GM19463 (cell line): Measurements from ENCODE around the gene FBXW4.
A peak's percentile ranks its signal among the peaks of the same experiment; 100 is the strongest.

Experiments
- ATAC-seq: cut with Tn5 transposase; IDR thresholded peaks from one replicate; pipeline ENCODE4 v1.9.1; 2021; ENCODE audit warnings: mild to moderate bottlenecking, moderate library complexity; ENCODE audit not compliant: unreplicated experiment

FBXW4 gene

DNA sequence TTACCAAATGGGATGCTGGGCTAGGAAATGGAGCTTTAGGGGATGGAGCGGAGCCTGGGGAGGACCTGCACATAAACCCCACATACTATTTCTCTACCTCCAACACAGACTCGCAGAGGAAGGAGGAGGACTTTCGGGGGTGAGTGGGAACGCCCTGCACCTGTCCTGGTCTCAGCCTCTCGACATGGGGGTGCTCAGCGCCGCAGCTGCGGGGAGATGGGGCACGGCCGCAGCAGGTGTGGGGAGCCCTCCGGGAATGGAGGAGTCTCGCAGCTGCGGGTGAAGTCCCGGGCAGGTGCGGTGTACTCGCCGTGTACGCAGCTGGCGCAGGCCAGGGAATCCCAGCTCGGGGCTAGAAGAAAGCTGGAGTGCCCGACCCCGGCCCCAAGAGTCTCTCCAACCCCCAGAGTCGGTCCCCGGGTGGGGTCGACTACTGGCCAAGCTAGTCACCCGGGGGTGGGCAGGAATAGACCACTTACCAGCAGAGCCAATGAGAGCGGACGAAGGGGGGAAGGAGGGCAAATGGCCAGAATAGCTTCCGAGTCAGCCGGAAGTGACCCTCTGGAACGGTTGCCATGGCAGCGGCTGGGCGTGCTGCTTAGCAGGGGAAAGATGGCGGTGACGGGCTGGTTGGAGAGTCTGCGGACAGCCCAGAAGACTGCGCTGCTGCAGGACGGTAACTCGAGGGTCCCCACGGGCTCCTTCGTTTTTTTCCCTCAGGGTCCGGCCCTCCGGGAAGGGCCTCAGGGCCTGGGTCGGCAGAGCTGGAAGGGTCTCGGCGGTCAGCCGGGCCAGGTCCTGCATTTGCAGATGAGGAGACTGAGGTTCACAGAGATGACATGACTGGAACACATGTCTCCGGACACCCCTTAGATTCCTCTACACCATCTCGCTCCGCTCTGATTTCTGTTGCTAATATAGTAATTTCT lies 107.0 kb downstream of the FBXW4 start, which contains the start of the genes DPCD and POLL:
Gene DPCD (plus strand): TSS at position 597 of the 929 bp plus-strand sequence. CDS start 16 bp downstream, at position 613.
Gene POLL (minus strand): TSS at position 533 of the 929 bp plus-strand sequence. CDS start 897 bp downstream, outside the sequence.
- ATAC-seq = peak; percentile 96

DNA sequence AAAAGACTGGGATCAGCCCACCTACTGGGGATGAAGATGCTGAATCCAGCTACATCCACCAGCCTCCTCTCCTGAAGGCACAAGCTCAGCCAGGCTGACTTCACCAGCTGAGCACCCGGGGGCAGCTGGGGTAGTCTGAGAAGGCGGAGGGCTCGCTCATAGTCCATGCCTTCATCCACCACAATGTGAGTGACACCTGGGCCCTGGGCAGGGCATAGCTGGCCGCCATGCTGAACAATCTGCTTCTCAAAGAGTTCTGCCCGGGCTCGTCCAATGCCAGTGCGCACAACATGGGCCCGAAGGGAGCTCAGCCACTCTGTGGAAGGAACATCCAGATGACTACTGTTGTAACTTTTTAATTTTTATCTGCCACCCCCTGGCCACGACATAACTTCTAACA lies 109.1 kb downstream of the FBXW4 start:
- no peak for ATAC-seq

DNA sequence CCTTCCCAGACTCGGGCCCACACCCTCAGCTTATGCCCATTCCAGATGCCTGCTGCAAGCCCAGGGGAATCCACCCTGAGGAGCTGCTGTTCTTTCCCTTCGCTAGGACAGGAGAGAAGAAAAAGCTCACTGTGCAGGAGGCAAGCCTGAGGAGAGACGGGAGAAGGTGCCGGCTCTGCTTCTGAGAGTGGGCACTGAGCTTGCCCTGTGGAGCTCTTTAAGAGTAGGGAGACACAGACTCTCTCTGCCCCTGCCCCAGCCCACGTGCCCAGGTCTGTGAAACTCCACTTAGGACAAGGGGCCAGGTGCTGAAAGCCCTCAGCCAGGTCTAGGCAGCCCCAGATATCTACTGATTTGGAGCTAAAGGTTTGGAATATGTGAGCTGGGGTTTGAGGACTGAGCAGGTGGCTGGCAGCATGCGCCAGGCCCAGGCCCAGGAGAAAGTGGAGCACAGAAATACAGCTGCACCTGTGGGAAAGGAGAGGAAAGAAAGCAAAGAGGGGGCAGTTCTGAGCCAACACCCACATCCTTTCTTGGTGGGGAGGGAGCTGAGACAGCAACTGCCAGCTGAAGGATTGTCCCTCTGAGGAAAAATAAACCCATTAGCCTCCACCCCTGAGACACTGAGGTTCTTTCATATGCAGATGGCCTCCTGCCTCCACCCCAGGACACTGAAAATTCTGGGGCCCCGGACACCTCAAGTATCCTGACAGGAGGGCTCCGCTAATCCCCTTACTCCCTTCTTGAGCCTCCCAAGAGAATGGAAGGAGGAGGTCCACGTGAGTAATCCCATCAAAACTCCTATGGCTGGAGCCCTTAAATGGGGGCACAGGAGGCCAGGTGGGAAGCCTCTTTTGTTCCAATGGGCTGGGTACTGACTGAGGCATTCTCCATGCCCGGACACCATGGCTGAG lies 114.2 kb downstream of the FBXW4 start:
- ATAC-seq = no peak

DNA sequence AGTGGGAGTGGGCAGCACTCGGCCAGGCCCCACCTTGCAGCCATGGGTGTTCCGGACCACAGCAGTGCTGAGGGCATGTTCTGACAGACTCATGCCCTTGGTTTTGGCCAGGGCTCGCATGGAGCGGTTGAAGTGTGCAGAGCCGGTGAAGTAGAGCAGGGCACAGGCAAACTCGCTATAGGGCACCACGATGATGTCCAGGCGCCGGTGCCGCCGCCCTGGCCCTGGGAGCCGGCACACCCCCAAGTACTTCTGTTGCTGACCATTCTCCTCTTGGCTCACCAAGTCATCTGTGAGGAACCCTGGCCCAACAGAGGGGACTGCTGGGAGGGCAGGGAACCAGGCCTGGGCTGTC lies 115.5 kb downstream of the FBXW4 start:
- ATAC-seq = no peak

DNA sequence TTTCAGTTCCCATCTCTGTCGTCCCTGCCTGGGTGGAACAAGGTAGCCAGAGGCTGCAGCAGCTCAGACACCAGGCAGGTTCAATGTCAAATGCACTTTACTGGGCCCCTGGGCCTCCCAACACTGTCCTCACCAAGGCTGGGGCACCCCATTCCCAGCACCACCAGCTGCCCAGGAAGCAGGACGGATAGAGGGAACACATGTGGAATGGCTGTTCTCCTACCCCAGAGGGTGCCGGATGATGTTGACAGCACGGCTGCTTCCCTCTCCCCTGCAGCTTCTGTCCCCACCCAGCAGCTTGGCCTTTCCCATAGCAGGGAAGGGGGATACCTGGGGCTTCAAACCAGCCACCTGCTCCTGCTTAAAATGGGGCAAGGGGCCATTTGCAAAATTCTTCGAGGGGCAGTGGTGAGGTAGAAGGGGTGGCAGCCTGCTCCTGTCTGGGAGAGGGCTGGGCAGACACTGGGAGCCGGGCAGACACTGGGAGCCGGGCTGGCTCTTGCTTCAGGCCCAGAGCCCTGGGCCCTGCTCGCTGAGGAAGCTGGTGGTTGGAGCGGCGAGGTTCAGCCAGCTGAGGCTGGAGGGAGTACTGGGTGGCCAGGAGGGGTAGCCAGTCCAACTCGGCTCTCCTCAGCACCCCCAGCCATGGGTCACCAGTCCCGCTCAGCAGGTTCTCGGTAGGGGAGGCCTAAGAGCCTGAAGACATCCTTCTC lies 116.0 kb downstream of the FBXW4 start:
- no peak for ATAC-seq

DNA sequence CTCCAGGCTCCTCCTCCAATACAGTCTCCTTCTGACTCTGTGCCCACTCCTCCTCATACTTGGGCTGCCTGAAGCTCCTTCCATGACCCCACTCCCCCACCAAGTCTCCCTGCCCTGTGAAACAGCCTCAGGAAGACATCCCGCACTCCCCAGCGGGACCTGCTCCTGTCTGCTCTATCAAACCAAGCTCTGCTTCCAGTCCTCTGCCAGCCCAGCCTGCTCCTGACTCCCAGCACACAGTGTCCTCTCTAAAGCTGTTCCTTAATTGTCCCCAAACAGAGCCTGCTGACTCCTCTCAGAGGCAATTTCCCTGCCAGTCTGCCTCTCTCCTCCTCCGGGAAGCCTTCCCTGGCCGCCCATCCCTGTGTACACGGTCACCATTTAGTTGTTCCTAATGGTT lies 116.8 kb downstream of the FBXW4 start:
- ATAC-seq = no peak

DNA sequence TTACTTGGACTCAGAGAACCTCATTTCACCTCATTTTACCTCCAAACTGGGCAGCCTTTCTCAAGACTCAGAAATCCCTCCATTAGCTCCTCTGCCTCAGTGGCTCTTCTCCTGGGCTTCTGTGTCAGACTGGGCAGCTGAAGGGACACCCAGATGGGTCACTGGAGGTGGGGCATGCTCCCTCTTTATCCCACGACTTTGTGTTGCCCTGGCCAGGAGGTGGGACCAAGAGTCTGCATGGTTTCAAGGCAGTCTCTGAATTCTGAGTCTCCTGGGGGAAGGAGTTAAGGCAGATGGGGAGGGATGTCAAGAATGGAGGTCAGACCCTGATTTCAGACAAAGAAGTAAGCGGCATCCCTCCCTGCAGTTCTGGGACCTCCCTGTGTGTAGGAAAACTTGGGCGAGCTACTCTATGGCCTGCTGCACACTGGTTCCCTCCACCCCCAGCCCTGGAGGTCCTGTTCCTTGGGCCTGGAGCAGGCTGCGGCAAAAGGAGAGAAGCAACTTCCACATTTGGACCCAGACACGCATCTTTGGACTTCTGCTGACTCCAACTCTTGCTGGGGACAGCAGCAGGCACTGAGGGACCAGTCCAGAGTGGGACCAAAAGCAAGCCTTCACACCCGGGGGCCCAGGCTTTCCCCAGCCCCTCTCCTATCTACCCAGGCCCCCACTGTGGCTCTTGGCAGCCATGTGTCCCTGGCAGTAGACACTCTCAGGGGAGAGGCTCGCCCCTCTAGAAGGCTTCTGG lies 117.7 kb downstream of the FBXW4 start:
- ATAC-seq = no peak

DNA sequence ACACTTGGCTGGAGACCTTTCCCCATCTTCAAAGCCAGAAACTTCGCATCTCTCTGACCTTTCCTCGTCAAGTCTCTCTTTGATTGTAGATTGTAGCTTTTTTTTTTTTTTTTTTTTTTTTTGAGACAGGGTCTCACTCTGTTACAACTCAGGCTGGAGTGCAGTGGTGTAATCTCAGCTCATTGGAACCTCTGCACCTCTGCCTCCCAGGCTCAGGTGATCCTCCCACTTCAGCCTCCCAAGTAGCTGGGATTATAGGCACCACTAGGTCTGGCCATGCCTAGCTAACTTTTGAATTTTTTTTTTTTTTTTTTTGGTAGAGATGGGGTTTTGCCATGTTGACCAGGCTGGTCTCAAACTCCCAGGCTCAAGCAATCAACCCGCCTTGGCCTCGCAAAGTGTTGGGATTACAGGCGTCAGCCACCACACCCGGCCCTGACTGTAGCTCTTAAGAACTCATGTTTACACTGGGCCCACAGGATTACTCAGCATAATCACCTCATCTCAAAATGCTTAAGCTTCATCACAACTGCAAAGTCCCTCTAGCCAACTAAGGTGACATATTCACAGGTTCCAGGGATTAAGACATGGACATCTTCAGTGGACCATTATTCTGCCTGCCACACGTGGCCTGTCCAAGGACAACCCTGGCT lies 118.6 kb downstream of the FBXW4 start:
- ATAC-seq = no peak

DNA sequence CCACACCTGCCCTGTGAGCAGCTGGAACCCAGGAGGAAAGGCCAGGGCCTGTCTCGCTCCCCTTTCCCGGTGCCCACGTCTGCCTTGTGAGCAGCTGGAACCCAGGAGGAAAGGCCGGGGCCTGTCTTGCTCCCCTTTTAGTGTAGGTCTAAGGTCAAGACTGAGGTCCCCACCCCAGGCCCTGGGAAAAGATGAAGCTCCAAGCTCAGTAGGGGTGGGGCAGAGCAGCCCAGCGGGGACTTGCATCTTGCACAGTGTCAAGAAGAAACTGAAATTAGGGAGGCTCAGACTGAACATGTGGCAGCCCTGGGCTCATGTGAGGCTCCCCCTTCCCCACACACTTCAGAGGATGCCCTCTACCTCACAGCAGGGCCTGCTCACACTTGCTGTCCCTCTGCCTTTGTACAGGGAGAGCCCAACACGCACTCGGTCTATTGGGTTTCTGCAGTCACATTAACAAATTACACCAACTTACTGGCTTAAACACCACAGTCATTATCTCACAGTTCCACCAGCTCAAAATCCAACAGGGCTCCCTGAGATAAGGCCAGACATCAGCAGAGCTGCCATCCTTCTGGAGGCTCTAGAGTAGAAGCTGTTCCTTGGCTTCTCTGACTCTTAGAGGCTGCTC lies 119.3 kb downstream of the FBXW4 start:
- ATAC-seq = no peak

DNA sequence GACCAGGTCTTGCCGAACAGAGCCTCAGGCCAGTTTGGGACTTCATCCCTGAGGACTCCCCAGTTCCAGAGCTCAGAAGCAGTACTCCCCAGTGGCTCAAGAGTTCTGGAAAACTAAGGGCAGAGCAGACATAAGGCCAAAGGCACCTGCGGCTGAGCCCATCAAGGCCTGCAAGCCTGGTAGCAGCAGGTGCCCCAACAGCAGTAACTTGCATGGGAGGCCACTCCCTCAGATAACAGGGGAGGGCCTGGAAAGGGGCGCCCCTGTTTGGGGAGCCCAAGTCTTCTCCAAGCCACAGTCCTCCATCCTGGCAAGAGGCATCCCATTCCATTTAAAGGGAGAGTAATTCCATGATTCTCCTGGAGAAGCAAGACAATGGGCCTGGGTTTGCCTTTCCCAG lies 119.9 kb downstream of the FBXW4 start:
- no peak for ATAC-seq

DNA sequence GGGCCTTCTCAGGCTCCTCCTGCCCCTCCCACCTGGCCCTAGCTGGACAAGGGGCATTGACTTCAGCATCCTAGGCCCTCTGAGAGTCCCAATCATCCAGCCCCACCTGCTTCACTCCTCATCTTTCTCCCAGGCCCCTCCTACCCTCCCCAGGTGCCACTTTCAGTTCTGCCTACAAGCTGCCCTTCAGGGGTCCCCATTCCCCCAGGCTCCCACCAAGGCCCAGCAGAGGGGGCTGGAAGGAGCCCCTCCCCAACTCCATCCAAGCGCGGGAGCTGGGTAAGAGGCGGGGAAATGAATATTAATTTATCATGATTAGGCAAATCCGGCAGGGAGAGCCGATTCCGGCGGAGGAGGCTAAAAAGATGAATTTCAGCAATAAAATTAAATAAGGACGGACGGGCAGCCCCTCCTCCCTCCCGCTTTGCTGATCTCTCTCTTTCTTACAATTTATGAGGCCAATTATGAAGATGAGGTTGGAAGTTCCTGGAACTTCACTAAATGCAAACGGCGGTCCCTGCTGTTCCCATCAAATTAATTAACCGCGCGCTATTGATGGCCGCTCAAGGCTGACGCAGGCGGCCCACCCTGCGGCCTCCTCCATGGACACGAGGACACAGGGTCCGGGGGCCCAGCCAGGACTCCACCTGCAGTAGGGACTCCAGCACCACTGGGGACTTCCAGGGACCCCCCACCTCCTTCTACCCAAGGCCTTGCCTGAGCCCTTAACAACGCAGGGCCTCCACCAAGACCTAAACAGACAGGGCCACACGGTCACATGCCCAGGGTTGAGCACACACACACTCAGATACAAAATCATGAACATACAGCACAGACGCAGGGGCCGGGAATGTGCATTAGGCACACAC lies 120.9 kb downstream of the FBXW4 start:
- no peak for ATAC-seq

DNA sequence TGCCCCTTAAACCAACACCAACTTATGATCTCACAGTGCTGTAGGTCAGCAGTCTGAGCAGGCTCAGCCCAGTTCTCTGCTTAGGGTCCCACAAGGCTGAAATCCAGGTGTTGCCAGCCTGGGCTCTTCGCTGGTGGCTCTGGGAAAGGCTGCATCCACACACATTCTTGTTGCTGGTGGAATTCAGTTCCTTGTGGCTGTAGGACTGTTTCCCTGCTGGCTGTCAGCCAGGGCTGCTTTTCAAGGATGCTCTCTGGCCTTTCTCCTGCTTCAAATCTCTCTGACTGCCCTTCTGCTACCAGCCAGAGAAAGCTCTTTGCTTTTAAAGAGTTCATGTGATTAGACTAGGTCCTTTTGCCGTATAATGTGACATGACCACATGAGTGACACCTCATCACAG lies 122.2 kb downstream of the FBXW4 start:
- no peak for ATAC-seq

DNA sequence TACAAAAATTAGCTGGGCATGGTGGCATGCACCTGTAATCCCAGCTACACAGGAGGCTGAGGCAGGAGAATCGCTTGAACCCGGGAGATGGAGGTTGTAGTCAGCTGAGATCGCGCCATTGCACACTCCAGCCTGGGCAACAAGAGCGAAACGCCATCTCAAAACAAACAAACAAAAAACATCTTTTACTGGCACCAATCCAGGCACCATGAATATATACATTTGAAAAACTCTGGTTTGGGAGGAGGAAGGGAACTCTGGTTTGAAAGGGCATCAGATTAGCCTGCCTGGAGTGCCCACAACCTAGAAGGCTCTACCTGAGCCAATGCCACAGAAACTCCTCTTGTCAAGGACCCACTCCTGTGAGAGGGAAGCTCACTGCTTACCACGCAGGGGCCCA lies 122.8 kb downstream of the FBXW4 start:
- ATAC-seq = no peak

DNA sequence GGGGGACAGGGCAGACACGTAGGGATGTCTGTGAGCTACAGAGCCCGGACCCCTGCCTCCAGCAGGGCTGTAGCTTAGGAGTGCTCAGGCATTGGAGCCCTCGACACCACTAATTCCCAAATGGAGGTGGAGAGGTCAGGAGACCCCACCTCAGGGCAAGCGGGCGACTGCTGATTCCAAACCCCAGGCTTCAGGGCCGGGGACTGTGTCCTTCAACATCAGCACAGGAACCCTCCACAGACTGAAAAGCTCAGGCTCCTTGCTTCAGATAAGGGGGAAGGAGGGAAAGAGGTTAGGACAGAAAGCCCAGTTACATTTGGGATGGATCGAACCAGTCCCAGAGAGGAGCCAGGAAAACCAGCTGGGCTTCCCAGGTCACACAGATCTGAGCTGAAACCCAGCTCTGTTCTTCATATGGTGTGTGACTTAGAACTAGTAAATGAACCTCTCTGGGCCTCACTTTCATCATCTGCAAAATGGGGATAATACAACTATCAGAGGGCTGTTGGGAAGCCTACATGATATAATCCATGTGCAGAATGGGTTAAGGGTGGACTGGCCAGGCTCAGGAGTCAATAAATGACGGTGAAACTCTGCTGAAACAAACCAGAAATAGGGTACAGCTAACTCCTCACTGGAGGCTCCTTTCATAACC lies 123.6 kb downstream of the FBXW4 start:
- no peak for ATAC-seq

DNA sequence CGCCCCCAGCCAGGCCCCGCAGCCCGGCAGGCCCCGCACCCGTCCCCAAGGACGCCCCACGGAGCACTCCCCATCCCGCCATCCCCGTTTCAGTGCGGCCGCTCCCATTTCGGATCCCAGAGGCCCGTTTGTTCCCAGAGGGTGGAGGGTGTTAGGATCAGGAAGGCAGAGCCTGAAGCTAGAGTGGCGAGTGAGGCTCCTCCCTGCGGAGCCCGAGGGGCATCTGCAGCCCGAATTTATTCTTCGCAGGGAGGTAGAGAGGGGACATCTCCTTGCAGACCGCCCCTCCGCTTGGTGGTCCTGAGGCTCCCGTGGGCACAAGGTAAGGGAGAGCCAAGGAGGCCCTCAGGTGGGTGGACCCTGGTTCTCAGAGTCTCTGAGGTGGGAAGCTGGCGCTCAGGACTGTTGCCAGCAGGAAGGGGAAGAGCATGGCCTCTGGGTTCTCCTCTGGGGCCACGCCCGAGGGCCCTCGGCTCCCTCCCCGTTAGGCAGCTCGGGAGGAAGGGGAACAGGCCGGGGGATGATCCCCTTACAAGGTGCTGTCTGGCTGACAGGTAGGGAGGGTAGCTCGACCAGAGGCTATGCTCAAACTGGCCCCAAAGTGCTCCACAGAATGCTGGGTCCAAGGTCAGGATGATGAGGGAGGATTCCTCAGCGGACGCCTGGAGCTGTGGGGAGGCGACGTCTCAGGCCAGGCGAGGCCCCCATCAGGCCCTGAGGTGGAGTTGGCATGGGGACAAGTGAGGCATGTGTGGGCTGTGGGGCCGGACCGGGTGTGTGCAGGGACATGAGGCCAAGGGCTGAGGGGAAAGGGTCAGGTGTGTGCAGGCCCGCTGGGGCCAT lies 124.3 kb downstream of the FBXW4 start:
- peak; percentile 2 for ATAC-seq

DNA sequence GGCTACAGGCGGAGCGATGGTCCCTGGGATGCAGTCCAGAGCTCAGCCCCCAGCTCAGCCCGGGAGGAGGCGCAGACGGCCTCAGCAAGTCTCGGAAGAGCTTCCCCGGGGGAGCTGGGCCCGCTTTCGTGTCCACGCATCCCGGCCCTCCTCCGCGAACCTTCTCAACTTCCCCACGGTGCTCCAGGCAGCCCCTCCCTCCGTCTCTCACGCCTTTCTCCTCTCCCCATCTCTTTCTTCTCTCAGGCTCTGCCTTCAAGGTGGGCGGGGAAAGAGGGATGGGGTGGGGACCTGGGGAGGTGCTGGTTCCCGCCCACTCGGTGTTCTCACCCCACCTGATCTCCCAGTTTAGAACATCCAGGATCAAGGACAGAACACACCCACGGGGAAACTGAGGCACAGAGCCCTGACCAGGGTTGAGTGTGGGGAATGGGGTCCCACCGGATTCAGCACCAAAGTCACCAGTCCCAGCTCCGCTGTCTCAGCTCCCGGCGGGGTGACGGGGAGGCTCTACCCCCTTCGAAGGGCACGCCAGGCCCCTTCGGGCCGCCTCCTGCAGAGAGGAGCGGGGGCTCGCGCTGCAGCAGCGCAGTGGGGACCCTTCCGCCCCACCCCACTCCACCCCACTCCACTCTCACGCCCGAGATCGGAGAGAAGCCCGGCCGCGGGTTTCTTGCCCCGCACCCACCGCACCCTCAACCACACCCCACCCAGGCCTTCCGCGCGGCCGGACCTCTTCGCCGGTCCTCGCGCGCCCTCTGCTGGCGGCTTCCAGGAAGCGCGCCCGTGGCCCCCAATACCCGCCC lies 125.1 kb downstream of the FBXW4 start:
- peak; percentile 67 for ATAC-seq
